Epithelial cell of esophagus (primary cell): ENCODE data around the gene SYNGAP1.

Experiments
- DNase-seq: peaks from one replicate; pipeline ENCODE4 v3.0.0; 2010; ENCODE audit warnings: low read depth
- H3K4me3 ChIP-seq: 2 replicates; pipeline ENCODE4 v1.5.1; 2011; ENCODE audit warnings: mild to moderate bottlenecking, low read length, control low read depth
- CTCF ChIP-seq: IDR thresholded peaks from 2 replicates; pipeline ENCODE4 v1.5.1; 2011; ENCODE audit warnings: low read depth, mild to moderate bottlenecking, low read length, control low read depth, inconsistent platforms; ENCODE audit not compliant: insufficient read depth; ENCODE audit errors: missing control alignments

Gene SYNGAP1

GRCh38 chr6:33417128-33417902 is 2.5 kb upstream of the SYNGAP1 start:
- DNase-seq, result peak; percentile 79

GRCh38 chr6:33417903-33418689 is 1.8 kb upstream of the SYNGAP1 start, which contains the start of gene CUTA:
TSS of gene CUTA (minus strand) at chr6:33418107. CDS start at chr6:33418000, 107 bp downstream.
- peak; percentile 100 for DNase-seq
- peak within 1 kb of the TSS; percentile 98 for H3K4me3 ChIP-seq
- peak; percentile 33 for TF ChIP-seq CTCF

More at GRCh38 chr6:33417128-33417902, 2.5 kb upstream of the SYNGAP1 start:
- H3K4me3 ChIP-seq, result peak overlapping the region; percentile 98
- TF ChIP-seq CTCF, result no peak

GRCh38 chr6:33418690-33419291 is 1.1 kb upstream of the SYNGAP1 start:
- no peak for TF ChIP-seq CTCF
- DNase-seq, result no peak
- H3K4me3 ChIP-seq, result peak overlapping the region; percentile 54

- no peak overlapping the region for H3K4me3 ChIP-seq
- TF ChIP-seq CTCF, result no peak
- DNase-seq, result no peak
Observed at GRCh38 chr6:33420491-33421343, 852 bp downstream of the SYNGAP1 start.

GRCh38 chr6:33421344-33421643 is 1.4 kb downstream of the SYNGAP1 start:
- DNase-seq, result no peak
- no peak for TF ChIP-seq CTCF
- H3K4me3 ChIP-seq, result no peak overlapping the region

GRCh38 chr6:33423777-33424176 is 3.9 kb downstream of the SYNGAP1 start:
- no peak for DNase-seq
- no peak overlapping the region for H3K4me3 ChIP-seq
- TF ChIP-seq CTCF, result no peak
